HG03439 (cell line): ENCODE data around the gene SCTR.
"Not testable (repeated sequence)": the region's sequence is repeated elsewhere in the genome, so short reads cannot be mapped to it uniquely, and the experiment has no call there.

Experiments
- ATAC-seq: cut with Tn5 transposase; IDR thresholded peaks from one replicate; pipeline ENCODE4 v1.9.1; 2021; ENCODE audit warnings: mild to moderate bottlenecking, moderate library complexity; ENCODE audit not compliant: unreplicated experiment

The SCTR gene

DNA sequence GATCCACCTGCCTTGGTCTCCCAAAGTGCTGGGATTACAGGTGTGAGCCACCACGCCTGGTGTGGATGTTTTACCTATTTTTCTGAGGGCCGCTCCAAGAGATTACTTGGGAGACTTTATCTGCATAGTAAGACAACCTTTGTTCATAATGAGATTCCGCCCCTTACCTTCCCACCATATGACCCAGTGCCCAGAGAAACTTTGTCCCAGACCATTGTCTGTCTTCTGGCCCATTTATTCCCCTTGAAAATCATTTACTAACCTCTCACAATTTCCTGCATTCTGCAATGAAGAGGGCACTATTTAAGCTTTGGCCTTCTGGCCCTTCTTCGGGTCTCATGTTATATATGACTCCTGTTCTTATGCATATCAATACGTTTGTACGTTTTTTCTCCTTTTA, 106.4 kb downstream of the SCTR start:
- no peak for ATAC-seq

DNA sequence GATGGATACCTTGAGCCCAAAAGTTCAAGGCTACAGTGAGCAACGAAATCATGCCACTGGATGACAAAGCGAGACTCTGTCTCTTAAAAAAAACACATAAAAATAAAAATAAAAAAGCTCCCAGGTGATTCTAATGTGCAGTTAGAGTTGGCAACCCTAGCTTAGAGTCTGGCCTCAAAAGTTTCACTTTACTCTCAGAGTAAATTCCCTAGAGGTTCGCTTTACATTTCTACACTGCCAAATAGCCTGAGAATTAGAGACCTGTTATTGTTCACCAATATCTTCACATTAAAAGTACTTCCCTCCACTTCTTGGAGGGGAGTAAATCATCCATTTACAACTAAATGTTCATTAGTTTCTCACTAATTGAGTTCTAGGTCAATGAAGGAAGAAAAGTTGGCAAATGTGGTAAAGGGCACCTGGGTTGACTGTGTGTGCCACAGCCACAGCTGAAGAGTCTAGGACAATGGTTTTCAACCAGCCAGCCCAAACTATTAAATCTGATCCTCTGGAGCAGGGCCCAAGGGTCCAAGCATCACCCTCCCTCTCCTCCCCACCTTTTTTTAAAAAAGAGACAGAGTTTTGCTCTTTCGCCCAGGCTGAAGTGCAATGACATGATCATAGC, 107.9 kb downstream of the SCTR start:
- no peak for ATAC-seq

DNA sequence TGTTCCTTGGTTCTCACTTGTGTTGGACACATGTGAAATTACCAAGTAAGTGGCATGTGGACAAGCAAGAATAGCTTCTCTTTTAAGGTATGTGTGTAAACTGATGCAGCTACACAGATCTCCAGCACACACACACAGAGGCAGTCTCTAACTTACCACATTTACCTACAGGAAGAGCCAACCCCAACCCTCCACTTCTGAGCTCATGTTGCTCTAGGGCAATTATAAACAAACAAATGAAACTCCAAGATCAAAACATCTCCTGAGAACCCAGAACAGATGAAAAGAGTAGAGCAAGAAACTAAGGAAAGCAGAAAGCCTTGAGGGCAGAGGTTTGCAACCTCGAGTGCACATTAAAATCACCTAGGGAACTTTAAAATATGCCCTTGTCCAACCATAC, 108.7 kb downstream of the SCTR start:
- no peak for ATAC-seq

DNA sequence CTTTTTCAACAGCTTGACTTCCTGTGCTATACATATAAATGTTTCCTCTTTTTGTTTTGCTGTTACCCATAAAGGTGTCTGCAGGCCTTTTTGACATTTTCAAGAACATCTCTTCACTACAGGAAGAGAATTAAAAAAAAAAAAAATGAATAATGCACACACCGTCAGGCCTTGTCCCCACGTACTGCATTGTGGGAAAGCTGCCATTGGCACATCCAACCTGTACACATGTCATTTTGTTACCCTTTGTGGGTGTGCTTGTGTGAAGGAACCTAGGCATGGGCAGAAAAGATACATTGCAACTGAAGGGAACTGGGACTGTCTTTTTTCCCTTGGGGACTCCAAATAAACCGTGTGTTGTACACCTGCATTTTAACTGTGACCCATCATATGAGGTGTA, 109.4 kb downstream of the SCTR start:
- no peak for ATAC-seq

DNA sequence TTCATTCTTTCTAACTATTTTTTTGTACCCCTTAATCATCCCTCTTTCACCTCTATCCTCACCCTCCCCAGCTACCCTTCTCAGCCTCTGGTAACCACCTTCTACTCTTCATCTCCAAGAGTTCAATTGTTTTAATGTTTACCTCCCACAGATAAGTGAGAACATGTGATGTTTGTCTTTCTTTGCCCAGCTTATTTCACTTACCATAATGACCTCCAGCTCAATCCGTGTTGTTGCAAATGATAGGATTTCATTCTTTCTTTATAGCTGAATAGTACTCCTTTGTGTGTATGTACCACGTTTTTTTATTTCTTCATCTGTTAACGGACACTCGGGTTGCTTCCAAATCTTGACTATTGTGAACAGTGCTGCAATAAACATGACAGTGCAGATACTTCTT, 114.8 kb downstream of the SCTR start:
- ATAC-seq: no peak

DNA sequence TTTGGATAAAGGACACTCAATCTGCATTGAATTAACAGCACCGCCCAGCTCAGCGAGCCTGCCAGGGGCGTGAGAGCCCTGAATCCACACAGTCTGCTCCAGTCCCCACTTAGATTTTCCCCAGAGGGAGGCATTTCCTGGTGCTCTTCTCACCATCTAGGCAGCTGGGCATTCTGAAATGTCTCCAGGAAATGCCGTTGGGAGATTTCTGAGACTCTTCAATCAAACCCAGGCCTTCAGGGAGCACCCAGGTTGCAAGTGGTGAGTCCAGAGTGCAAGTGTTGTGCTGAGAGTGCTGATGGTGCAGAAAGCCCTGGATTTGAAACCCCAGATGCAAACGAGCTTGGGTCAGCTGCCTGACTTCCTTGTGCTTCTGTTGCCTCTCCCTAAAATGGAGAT, 116.1 kb downstream of the SCTR start:
- no peak for ATAC-seq

DNA sequence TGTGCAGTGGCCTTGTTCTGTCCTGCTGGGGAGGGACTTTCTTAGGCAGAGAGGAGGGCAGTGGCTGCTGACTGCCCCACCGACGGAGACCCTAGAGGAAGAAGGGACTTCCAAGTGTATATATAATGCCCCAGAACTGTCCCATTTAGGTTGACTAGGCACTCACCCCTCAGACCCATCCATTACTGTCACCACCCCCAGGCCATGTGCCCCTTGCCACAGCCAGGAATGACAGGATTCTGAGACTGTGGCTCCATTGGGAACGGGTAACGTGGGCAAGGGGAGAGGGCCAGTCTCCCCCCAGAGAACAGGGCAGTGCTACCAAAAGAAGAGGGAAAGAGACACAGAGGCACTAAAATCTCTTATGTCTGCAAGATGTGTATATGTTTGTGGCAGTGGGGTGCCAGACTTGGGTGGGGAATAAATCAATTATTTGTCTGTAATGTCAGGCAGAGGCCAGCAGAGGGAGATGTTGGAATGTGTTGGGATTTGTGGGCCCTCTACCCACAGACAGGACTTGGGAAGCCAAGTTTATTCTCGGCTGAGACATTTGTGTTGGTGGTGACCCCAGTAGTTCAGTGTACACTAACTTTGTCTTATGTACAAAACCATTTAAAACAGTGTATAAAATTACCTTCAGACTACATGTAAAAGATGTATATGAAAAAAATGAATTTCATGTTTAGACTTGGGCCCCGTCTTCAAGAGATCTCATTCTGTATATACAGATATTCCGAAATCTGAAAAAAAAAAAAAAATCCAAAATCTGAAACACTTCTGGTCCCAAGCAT, 116.7 kb downstream of the SCTR start:
- ATAC-seq: no peak

DNA sequence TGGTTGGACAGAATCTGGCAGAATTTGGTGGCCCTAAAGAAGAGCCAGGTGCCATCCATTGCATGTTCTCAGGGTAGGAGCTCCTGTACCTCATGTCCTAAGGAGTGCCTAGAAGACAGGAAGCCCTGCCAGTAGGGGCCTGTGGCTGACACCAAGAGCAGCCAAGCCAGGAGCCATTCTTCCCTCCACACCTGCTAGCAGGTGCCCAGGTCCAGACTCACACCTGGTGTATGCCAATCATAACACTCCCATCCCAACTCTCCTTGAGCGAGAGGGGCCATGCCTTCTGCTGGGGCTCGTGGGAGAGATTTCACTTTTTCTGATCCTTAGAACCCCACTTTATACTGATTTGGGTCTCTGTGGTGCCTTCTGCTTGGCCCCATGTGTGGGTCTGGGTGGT, 119.1 kb downstream of the SCTR start:
- ATAC-seq: no peak

DNA sequence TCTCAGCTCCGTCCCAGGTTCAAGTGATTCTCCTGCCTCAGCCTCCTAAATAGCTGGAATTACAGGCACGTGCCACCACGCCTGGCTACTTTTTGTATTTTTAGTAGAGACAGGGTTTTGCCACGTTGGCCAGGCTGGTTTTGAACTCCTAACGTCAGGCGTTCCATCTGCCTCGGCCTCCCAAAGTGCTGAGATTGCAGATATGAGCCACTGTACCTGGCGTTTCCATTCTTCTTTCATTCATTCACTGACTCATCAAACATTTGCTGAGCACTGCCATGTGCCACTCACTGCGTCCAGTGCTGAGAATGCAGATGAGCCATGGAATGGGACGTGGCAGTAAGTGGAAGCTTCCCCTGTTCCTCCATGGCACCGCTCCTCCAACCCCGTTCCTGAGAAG, 120.7 kb downstream of the SCTR start:
- not testable (repeated sequence) for ATAC-seq

DNA sequence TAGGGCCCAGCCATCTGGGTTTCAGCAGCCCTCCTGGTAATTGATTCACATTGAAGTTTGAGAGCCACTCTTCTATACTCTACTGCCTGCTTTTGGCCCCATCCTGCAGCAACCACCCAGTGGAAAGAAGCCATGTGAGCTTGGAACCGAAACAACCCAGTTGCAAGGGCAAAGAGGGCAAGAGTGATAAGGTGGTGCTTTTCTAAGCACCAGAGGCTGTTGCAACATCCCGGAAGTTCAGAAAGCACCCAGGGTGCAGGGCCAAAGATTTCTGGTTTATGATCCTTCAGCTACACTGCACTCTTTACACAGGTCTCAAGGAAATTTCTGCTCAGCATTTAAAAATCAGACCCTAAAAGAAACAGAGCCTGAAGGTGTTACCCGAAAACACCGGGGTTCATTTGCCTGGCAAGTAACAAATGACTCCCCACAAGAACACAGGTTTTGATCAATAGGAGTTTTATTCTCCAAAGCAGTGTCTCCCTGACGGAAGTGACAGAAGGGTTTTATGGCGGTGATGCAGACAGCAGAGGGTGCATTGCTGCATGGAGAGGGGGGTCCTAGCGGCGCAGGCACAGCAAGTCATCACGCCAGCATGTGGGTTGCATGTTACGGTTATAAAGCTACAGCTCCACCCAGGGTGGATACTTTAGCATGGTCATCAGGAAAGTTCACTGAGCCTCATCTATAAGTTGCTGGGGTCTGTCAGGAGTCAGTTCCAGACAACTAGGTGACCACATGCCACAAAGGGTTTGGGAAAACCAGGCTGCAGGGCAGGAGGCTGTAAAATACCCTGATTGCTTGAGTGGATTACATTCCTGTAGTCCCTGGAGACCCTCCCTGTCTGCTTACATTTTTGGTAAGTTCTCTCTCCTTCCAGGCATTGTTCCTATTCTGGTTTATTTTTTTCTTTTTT, 121.4 kb downstream of the SCTR start:
- no peak for ATAC-seq

DNA sequence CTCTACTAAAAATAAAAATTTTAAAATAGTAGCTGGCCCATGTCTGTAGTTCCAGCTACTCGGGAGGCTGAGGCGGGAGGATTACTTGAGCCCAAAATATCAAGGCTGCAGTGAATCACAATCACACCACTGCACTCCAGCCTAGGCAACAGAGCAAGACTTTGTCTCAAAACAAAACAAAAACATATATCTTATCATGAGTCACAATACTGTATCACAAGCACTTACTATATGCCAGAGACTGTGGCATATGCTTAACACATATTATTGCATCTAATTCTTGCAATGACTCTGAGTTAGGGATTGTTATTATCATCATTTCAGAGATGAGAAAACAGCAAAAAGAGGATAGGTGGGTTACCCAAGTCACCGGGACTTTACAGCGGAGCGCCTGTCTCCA, 122.2 kb downstream of the SCTR start:
- ATAC-seq: no peak

DNA sequence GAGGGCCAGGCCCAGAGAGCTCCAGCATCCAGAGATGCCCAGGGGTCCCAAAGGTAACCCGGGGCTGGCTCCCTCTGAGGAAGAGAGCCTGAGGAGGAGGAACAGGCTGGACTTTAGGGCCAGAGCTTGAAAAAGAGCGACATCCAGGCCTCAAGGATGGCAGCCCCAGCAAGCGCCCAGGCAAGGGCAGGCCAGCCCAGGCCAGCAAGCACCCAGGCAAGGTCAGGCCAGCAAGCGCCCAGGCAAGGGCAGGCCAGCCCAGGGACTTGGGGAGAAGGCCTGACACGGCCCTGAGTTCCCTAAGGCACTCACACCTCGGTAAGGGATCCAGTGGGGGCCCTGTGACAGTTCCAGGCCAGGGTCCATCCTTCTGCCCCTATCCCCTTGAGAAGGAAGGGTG, 127.1 kb downstream of the SCTR start:
- ATAC-seq: no peak

DNA sequence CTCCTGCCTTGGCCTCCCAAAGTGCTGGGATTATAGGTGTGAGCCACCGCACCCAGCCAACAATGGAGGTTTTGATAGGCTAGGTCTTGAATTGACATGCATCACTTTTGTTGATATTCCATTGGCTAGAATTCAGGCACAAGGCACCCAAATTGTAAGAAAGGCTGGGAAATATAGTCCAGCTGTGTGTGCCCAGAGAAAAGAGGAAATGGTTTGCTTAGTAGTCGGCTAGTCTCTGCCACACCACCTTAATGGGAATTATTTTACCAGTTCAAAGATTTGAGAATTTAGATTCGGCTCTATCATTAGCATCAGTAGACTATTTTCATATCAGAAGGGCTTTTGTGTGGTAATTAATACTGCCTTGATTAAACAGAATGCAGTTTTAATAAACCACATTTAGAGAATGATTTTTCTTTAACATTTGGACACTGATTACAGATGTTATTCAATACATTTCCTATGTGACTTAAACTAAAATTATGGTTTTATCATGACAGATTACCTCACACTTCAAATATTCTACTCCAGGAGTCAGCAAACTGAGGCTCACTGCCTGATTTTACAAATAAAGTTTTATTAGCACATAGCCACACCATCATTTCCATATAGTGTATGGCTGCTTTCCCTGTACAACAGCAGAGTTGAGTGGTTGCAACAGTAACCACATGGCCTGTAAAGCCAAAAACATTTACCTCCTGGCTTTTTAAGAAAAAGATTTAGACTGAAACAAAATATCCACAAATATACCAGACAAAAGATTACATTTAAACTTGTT, 130.1 kb downstream of the SCTR start:
- no peak for ATAC-seq
